NCI-H2227 (cell line): ENCODE results near the gene IFT43.
"Not testable (repeated sequence)": the region's sequence is repeated elsewhere in the genome, so short reads cannot be mapped to it uniquely, and the experiment has no call there.

Experiments used
- DNase-seq: peaks from one replicate; lab custom pipeline; 2025; ENCODE audit not compliant: unreplicated experiment; lab: John Stamatoyannopoulos, UW

The IFT43 gene

GRCh38 chr14:76009627-76010026 lies 24.1 kb downstream of the IFT43 start:
- DNase-seq: not testable (repeated sequence)

DNA sequence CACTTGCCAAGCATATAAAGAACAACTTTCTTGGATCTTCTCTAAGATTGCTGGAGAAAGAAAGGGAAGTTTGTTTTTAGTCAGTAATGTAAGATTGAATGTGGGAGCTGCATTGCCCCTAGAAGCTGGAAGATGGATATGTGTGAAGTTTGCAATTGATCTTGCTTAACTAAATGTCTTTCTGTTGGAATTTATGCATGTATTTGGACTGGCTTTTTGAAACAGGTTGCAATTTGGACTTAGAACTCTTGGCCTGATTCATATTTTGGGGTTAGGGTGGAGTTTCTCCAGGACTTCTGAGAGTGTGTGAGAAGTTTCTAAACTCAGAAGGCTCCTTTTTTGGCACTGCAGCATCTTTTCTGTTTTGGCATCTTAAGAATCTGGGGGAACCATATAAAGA lies 26.4 kb downstream of the IFT43 start:
- no peak for DNase-seq

DNA sequence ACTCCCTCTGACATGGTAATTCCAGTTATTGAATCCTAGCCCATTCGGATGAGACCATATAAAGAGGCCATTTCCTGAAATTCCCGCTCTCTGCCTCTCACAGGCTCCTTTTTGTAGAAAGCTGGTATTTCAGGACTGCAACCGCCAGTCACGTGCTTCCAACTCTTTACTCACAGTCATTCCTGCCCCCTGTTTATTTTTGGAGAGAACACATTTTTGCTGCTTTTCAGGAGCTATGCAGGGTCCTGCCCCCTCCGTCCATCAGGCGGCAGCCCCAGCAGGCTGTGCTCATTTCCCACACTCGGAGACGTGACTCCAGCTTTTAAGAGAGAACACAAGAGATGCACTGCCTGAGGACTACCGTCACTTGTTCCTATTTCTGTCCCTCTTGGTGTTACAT lies 26.8 kb downstream of the IFT43 start:
- no peak for DNase-seq

- no peak for DNase-seq
These were observed 29.6 kb downstream of the IFT43 start for GRCh38 chr14:76015191-76015590.

GRCh38 chr14:76015668-76016067 lies 30.1 kb downstream of the IFT43 start:
- no peak for DNase-seq

DNA sequence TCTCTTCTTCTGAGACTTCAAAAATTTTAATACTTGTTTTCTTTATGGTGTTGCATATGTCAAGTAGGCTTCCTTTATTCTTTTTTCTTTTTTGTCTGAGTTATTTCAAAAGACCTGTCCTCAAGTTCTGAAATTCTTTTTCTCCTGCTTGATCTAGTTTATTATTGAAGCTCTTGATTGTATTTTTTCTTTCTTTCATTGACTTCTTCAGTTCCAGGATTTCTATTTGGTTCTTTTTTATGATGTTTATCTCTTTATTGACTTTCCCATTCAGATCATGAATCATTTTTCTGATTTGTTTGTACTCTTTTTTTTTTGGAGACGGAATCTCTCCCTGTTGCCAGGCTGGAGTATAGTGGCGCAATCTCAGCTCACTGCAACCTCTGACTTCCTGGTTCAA lies 34.1 kb downstream of the IFT43 start:
- peak; percentile 6 for DNase-seq

DNA sequence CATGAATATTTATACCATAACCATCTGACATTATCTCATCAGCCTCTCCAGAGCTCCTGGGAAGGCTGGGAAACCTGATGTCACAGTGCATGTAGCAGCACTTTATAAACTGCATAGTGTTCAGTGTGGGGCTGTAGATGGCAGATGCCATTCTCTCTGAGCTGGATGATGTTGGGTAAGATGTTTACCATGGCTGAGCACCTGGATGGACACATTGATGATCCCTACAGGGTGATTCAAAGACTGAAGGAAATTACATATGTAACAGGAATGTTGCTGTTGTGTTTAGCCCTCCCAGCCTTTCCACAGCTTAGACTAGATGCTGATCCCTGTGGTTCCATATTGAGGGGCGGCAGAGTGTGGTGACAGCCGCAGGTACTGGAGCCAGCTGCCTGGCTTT lies 37.4 kb downstream of the IFT43 start:
- no peak for DNase-seq

DNA sequence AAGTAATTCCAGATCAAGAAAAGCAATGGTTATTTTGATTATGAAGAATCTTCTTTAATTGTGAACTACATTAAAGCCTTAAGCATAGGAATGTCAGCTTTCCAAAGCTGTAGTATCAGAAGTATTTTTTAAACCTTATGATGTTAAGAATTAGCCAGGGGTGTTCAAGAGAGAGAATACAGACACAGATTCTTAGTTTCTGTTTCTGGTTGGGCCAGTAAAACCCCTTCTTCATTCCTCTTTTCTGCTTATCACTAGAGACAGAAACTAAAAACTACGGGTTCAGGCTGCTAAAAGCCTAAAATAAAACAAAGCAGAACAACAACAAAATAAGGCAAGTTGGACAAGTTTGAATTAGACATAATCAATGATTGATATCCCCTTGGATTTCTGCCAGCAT lies 38.2 kb downstream of the IFT43 start:
- DNase-seq: no peak

- DNase-seq: no peak
These were observed 38.8 kb downstream of the IFT43 start for GRCh38 chr14:76024211-76024907.

DNA sequence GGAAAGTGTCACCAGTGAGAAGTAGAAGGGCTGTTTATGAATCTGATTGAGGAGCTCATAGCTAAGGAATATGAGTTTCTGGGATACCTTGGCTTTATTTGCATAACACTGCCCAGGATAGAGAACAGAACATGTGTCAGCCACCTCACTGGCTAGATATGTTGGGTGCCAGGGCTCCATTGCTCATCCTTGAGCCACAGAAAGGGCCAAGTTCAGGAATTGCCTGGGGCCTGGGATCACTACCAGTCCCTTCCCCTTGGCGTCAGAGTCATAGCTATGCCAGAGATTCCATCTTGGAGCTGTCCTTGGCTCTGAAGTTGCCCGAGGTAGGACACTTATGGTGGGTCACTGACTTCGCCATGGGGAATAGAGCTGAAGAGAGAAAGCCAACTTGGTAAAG lies 49.0 kb downstream of the IFT43 start:
- no peak for DNase-seq

DNA sequence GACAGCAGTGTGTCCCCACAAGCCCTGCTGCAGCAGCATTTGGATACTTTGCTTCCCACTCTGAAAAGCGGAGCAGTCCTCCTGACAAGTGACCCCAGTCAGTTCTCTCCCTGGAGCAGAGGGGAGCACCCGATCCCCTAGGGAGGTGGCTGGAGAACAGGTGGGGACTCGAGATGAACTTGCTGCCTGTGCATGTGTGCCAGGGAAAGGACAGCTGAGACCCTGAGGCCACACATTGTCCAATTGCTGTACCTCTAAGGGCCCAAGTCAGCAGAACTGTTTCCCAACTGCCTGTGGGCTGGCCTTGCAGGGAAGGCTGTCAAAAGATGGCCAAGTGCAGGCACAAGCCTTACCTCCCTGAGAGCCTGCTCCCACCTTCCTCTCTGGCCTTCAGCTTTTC lies 55.1 kb downstream of the IFT43 start:
- no peak for DNase-seq

GRCh38 chr14:76045773-76046172 lies 60.2 kb downstream of the IFT43 start:
- no peak for DNase-seq

DNA sequence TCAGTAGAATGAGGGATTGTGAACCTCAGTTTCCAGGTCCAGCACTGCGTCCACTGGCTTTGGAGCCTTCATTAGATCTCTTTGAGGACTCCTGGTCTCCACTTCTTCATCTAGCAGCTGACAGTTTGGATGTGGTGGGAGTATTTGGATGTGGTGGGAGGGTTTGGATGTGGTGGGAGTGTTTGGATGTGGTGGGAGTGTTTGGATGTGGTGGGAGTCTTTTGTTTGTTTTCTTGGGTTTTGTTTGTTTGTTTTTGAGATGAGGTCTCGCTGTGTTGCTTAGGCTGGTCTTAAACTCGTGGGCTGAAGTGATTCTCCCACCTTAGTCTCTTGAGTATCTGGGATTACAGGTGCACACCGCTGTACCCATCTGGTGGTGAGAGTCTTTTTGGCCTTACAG lies 64.7 kb downstream of the IFT43 start:
- DNase-seq: no peak

DNA sequence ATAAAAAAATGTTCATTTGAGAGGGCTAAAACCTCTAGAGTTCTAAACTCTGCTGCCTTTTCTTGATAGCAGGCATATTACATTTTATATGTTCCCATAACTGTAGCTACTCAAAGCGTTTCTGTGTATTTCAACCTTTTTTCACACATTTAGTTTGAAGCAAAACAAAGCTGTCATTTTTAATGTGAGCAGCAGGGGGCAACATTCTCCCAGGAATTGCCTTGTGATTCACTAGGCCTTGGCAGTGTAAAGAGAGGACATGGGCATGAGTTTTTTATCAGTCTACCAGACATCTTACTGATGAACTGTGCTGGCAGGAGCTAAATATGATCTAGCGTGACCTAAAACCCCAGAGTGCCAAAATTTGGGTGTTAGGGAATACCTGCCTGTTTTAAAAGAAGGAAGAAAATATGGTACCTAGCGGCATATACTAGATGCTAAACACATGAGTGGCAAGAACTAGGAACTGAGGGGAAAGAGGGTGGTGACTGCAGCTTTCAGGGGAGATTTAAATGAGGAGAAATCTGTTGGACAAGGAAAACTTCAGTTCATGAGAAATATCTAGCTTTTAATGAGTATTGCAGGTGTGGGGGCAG lies 65.3 kb downstream of the IFT43 start:
- DNase-seq: peak; percentile 72

- no peak for DNase-seq
These were observed 66.3 kb downstream of the IFT43 start for GRCh38 chr14:76051717-76052465.

GRCh38 chr14:76053572-76054355 lies 68.2 kb downstream of the IFT43 start:
- no peak for DNase-seq

DNA sequence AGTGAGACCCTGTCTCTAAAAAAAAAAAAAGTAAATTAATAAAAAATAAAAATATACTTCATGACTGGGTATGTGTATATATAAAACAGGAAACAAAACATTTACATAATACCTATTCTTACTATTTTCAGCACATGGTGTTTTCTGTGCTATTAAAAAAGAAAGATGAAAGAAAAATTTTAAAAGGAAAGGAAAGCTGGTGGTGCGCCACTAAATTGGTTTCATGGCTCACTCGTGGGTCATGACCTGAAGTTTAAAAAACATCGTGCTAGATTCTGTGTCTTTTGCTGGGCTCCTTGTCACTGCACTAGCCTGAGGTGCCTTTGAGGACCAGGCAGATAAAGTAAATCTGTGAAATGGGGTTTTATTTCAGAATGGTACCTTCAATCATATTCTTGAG lies 69.8 kb downstream of the IFT43 start:
- DNase-seq: no peak

GRCh38 chr14:76056128-76056527 lies 70.6 kb downstream of the IFT43 start:
- DNase-seq: no peak

DNA sequence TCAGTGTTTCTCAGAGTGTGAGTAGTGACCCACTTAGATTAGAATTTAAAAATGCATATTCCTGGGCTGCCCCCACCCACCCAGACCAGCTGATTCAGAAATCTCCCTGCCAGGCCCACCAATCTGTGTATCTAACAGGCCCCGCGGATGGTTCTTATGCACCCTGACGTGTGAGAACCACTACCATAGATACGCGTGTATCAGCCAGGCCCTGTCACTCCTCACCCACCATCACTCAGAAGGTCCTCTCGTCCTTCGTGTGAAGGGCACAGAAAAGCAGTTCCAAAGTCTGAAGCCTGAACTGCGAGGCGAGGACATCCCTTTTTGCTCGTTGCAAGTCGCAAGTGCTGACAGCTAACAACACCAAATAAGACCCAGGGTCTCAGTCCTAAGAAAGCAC lies 72.4 kb downstream of the IFT43 start:
- DNase-seq: no peak

- no peak for DNase-seq
These were observed 77.8 kb downstream of the IFT43 start for GRCh38 chr14:76063327-76063726.

- DNase-seq: no peak
These were observed 80.0 kb downstream of the IFT43 start for GRCh38 chr14:76065519-76065918.

DNA sequence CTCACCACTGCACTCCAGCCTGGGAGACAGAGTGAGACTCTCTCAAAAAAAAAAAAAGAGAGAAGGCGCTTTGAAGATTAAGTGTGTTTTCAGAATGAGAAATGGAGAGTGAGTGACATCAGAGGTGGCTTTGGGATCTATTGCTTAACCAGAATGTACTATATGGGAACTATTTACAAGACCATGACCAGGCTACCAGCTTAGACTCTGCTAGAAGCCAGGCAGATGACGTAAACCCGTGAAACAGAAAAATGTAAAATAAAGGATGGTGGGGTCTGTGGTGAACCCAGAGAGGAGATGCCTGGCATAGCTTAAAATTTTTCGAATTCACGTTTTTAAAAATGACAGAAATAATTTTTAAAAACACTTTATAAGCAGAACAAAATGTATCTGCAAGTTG lies 82.0 kb downstream of the IFT43 start:
- DNase-seq: no peak
